Neural crest cell (in vitro differentiated cells): Measurements from ENCODE around the gene ITGBL1. TPM values are rescaled to one million over a fixed set of nuclear protein-coding genes. Genes with fewer than 3 reads are reported as not detected.

ENCODE experiments used
- DNase-seq: peaks from one replicate; pipeline ENCODE4 v3.0.0; 2021; ENCODE audit warnings: low read depth, mixed read lengths, low spot score
- H3K27ac Mint-ChIP-seq: one replicate; pipeline ENCODE4 v1.8.0; 2021; ENCODE audit warnings: mild to moderate bottlenecking, mixed read lengths; ENCODE audit not compliant: unreplicated experiment
- H3K27me3 Mint-ChIP-seq: 2 replicates; pipeline ENCODE4 v1.8.0; 2021; ENCODE audit warnings: low read depth, mild to moderate bottlenecking, mixed read lengths
- H3K36me3 Mint-ChIP-seq: 2 replicates; pipeline ENCODE4 v1.8.0; 2021; ENCODE audit warnings: low read depth, mild to moderate bottlenecking, mixed read lengths
- H3K4me1 Mint-ChIP-seq: 2 replicates; pipeline ENCODE4 v1.8.0; 2021; ENCODE audit warnings: mixed read lengths
- H3K4me3 Mint-ChIP-seq: one replicate; pipeline ENCODE4 v1.8.0; 2021; ENCODE audit warnings: mild to moderate bottlenecking, mixed read lengths
- H3K9me3 Mint-ChIP-seq: 2 replicates; pipeline ENCODE4 v1.8.0; 2021; ENCODE audit warnings: mixed read lengths
- CTCF ChIP-seq: fragments of 200-600 bp; sonication (generic); conservative IDR thresholded peaks from 2 replicates; pipeline ENCODE4 v1.5.0; 2021; ENCODE audit warnings: antibody characterized with exemption, mild to moderate bottlenecking
- total RNA-seq: library from RNA; stranded (reverse); gene quantifications from 2 replicates; pipeline ENCODE4 v1.2.1, GENCODE V29; 2021

ITGBL1 gene
- total RNA-seq, 1 donor from 2014 or later, result not detected

GRCh38 chr13:101747039-101747438 is 294.6 kb downstream of the ITGBL1 start:
- no peak for TF ChIP-seq CTCF
- no peaks in the 10 kb centered on the region for H3K36me3 Mint-ChIP-seq
- H3K9me3 Mint-ChIP-seq, result no peaks in the 10 kb centered on the region
- H3K4me1 Mint-ChIP-seq, result no peaks in the 10 kb centered on the region
- no peak overlapping the region for H3K27ac Mint-ChIP-seq
- no peak for DNase-seq
- H3K27me3 Mint-ChIP-seq, result peaks cover 3% of the 10 kb centered on the region
- no peak overlapping the region for H3K4me3 Mint-ChIP-seq

GRCh38 chr13:101749584-101749983 is 297.1 kb downstream of the ITGBL1 start:
- Mint-ChIP-seq H3K36me3 (no peaks in the 10 kb centered on the region), H3K4me1 (no peaks in the 10 kb centered on the region), H3K27me3 (peaks cover 3% of the 10 kb centered on the region), H3K27ac (no peak overlapping the region), H3K4me3 (no peak overlapping the region), H3K9me3 (no peaks in the 10 kb centered on the region)
- no peak for DNase-seq
- no peak for TF ChIP-seq CTCF

- Mint-ChIP-seq H3K4me3 (no peak overlapping the region), H3K4me1 (no peaks in the 10 kb centered on the region), H3K27me3 (peaks cover 6% of the 10 kb centered on the region), H3K9me3 (no peaks in the 10 kb centered on the region), H3K27ac (no peak overlapping the region), H3K36me3 (no peaks in the 10 kb centered on the region)
- DNase-seq, result no peak
- TF ChIP-seq CTCF, result no peak
Measured at GRCh38 chr13:101751488-101751887, 299.0 kb downstream of the ITGBL1 start.

- DNase-seq, result no peak
- TF ChIP-seq CTCF, result no peak
- peaks cover 1% of the 10 kb centered on the region for H3K4me1 Mint-ChIP-seq
- H3K36me3 Mint-ChIP-seq, result no peaks in the 10 kb centered on the region
- peaks cover 8% of the 10 kb centered on the region for H3K27me3 Mint-ChIP-seq
- no peak overlapping the region for H3K4me3 Mint-ChIP-seq
- H3K9me3 Mint-ChIP-seq, result no peaks in the 10 kb centered on the region
- H3K27ac Mint-ChIP-seq, result no peak overlapping the region
Measured at GRCh38 chr13:101752432-101752831, 300.0 kb downstream of the ITGBL1 start.

GRCh38 chr13:101755228-101755887 is 302.9 kb downstream of the ITGBL1 start:
- Mint-ChIP-seq H3K27me3 (peaks cover 19% of the 10 kb centered on the region), H3K36me3 (no peaks in the 10 kb centered on the region), H3K27ac (no peak overlapping the region), H3K4me3 (no peak overlapping the region), H3K4me1 (peaks cover 22% of the 10 kb centered on the region), H3K9me3 (no peaks in the 10 kb centered on the region)
- DNase-seq, result no peak
- no peak for TF ChIP-seq CTCF
